GM19099 (cell line): ENCODE results near the gene TSPAN19.

Experiments
- POLR2A ChIP-seq: IDR thresholded peaks from 3 replicates; pipeline ENCODE4 v1.6.1; 2011; ENCODE audit warnings: low read depth; ENCODE audit not compliant: insufficient read length; ENCODE audit errors: extremely low read depth

The TSPAN19 gene

DNA sequence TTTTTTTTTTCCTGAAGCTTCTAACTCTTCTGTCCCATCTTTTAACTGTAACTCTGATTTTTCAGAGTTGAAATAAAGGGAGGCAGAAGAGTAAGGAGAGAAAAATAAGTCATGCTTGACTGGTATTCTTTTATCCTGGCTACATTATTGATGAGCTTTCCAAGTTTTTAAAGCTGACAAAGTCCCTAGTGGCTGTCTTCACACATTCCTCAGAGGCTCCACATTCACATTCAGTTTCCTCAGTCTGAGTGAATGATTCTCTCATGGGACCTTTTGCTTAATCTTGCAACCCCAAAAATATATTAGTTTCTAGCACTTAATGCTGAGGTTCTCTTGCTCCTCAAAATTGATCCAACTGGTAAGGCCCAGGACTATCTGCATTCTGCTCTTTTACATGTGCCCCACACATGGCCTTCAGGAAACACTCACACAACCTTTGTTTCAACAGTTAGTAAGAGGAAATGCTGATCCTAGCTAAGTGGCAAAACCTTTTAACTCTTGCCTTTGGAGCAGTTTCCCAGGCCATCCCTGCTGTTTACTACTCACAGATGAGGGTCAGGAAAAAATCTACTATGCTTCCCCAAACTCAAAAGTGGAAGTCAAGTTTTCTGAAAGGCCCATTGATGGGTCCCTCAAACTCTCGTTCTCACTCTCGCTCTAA is 61.8 kb downstream of the TSPAN19 start:
- TF ChIP-seq POLR2A = no peak

DNA sequence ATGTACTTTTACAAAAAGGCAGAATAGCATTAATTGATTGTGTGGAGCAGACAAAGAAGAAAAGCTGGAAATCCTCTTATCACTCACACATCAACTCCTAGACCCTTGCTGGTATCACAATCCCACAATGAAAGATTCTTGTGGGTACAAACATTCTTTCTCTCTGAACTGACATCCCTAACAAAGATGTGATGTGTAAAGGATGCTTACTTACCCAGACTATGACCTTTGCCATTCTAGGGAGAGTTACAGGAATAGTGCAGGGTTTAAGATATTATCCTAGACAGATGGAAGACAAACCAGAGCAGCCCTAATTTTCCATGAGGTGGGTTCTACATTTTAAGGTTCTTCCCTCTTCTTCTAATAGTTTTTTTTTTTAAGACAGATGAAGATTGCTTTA is 63.1 kb downstream of the TSPAN19 start:
- no peak for TF ChIP-seq POLR2A

GRCh38 chr12:84969226-84969625 is 66.9 kb downstream of the TSPAN19 start:
- no peak for TF ChIP-seq POLR2A
